AG10803 (cell line): ENCODE results near the gene LPAR2.
A peak's percentile ranks its signal among the peaks of the same experiment; 100 is the strongest.
"Not testable (repeated sequence)": the region's sequence is repeated elsewhere in the genome, so short reads cannot be mapped to it uniquely, and the experiment has no call there.

Experiments
- DNase-seq: peaks from one replicate; pipeline ENCODE4 v3.0.0; 2010; ENCODE audit warnings: low read depth
- H3K4me3 ChIP-seq: 2 replicates; pipeline ENCODE4 v1.5.1; 2011; ENCODE audit warnings: mild to moderate bottlenecking, low read length, control low read depth
- CTCF ChIP-seq: conservative IDR thresholded peaks from 2 replicates; pipeline ENCODE4 v1.5.1; 2011; ENCODE audit warnings: mild to moderate bottlenecking, low read length, control low read depth, inconsistent platforms

Gene LPAR2

GRCh38 chr19:19627621-19628500, at the start of gene LPAR2:
TSS of gene LPAR2 (minus strand) at chr19:19628220. CDS start at chr19:19627275, 945 bp downstream.
- no peak for DNase-seq
- no peak for TF ChIP-seq CTCF
- peak within 1 kb of the TSS; percentile 33 for H3K4me3 ChIP-seq

GRCh38 chr19:19677579-19677978, 49.6 kb upstream of the LPAR2 start:
- no peak for TF ChIP-seq CTCF
- no peak overlapping the region for H3K4me3 ChIP-seq
- no peak for DNase-seq

GRCh38 chr19:19674315-19674714, 46.3 kb upstream of the LPAR2 start:
- no peak overlapping the region for H3K4me3 ChIP-seq
- no peak for DNase-seq
- TF ChIP-seq CTCF: no peak

- H3K4me3 ChIP-seq: no peak overlapping the region
- TF ChIP-seq CTCF: no peak
- DNase-seq: no peak
These were observed 44.8 kb upstream of the LPAR2 start for GRCh38 chr19:19672816-19673215.

- no peak for TF ChIP-seq CTCF
- DNase-seq: no peak
- H3K4me3 ChIP-seq: peak overlapping the region; percentile 85
These were observed 42.1 kb upstream of the LPAR2 start for GRCh38 chr19:19670070-19670551.

- TF ChIP-seq CTCF: no peak
- H3K4me3 ChIP-seq: peak within 1 kb of the TSS; percentile 85
- peak; percentile 85 for DNase-seq
These were observed 40.4 kb upstream of the LPAR2 start, which contains the start of gene ZNF101 for GRCh38 chr19:19668230-19669012. TSS of gene ZNF101 (plus strand) at chr19:19668839. CDS start at chr19:19668964, 125 bp downstream.

GRCh38 chr19:19665420-19665948, 37.5 kb upstream of the LPAR2 start:
- not testable (repeated sequence) for H3K4me3 ChIP-seq, DNase-seq
